HepG2 (cell line): Measurements from ENCODE around the gene ZNF213. TPM values are rescaled to one million over a fixed set of nuclear protein-coding genes. Genes with fewer than 3 reads are reported as not detected.

ENCODE experiments used
- AGO2 ChIP-seq: fragments of 200-400 bp; formaldehyde crosslinking; optimal IDR thresholded peaks from 2 replicates; pipeline ENCODE3; 2017; ENCODE audit warnings: mild to moderate bottlenecking, low read depth, low read length, moderate library complexity
- EZH2 ChIP-seq: conservative IDR thresholded peaks from 2 replicates; pipeline ENCODE4 v1.6.1; 2012; ENCODE audit warnings: mild to moderate bottlenecking, low read depth, low read length, moderate library complexity
- HBP1 ChIP-seq: IDR thresholded peaks from 2 replicates; pipeline ENCODE4 v1.6.1; 2016; ENCODE audit warnings: low read depth, control low read depth
- JDP2 ChIP-seq: sonication (generic); formaldehyde crosslinking; IDR thresholded peaks from 2 replicates; pipeline ENCODE4 v1.8.1; 2022; ENCODE audit warnings: missing genetic modification reagents, borderline replicate concordance
- JUND ChIP-seq: sonication (generic); formaldehyde crosslinking; IDR thresholded peaks from 2 replicates; pipeline ENCODE4 v1.8.0; 2022; ENCODE audit warnings: mild to moderate bottlenecking, missing genetic modification reagents
- KAT7 ChIP-seq: IDR thresholded peaks from 2 replicates; pipeline ENCODE4 v1.6.1; 2018; ENCODE audit warnings: borderline replicate concordance, missing compliant biosample characterization
- KLF13 ChIP-seq: sonication (generic); formaldehyde crosslinking; IDR thresholded peaks from 2 replicates; pipeline ENCODE4 v1.4.0; 2020; ENCODE audit warnings: mild to moderate bottlenecking, missing genetic modification reagents
- NCOA2 ChIP-seq: sonication (generic); formaldehyde crosslinking; IDR thresholded peaks from 2 replicates; pipeline ENCODE4 v1.8.0; 2022; ENCODE audit warnings: inconsistent platforms
- NKX3-1 ChIP-seq: sonication (generic); formaldehyde crosslinking; IDR thresholded peaks from 2 replicates; pipeline ENCODE4 v1.5.0; 2020; ENCODE audit warnings: missing genetic modification reagents
- REPIN1 ChIP-seq: sonication (generic); formaldehyde crosslinking; IDR thresholded peaks from 2 replicates; pipeline ENCODE4 v1.8.0; 2022; ENCODE audit warnings: missing genetic modification reagents, low read depth, mild to moderate bottlenecking, borderline replicate concordance
- STAG1 ChIP-seq: sonication (generic); formaldehyde crosslinking; IDR thresholded peaks from 2 replicates; pipeline ENCODE4 v1.4.0; 2020; ENCODE audit warnings: missing genetic modification reagents
- TEAD3 ChIP-seq: optimal IDR thresholded peaks from 2 replicates; pipeline ENCODE3; 2016; ENCODE audit warnings: borderline replicate concordance
- THAP11 ChIP-seq: IDR thresholded peaks from 2 replicates; pipeline ENCODE4 v1.6.1; 2016; ENCODE audit warnings: missing biosample characterization, missing genetic modification reagents
- ZBTB20 ChIP-seq: sonication (generic); formaldehyde crosslinking; IDR thresholded peaks from 2 replicates; pipeline ENCODE4 v1.8.1; 2023; ENCODE audit warnings: missing genetic modification reagents, low read depth, mild to moderate bottlenecking, borderline replicate concordance
- ZFP82 ChIP-seq: sonication (generic); formaldehyde crosslinking; IDR thresholded peaks from 2 replicates; pipeline ENCODE4 v1.5.1; 2020; ENCODE audit warnings: mild to moderate bottlenecking, missing genetic modification reagents, borderline replicate concordance
- ZFYVE20 ChIP-seq: sonication (generic); formaldehyde crosslinking; IDR thresholded peaks from 2 replicates; pipeline ENCODE4 v1.8.0; 2023; ENCODE audit warnings: low read depth, mild to moderate bottlenecking, moderate library complexity, missing genetic modification reagents, borderline replicate concordance
- ZIK1 ChIP-seq: sonication (generic); formaldehyde crosslinking; IDR thresholded peaks from 2 replicates; pipeline ENCODE4 v1.5.0; 2020; ENCODE audit warnings: mild to moderate bottlenecking, low read depth, missing genetic modification reagents, borderline replicate concordance
- ZNF274 ChIP-seq: sonication (generic); formaldehyde crosslinking; IDR thresholded peaks from 2 replicates; pipeline ENCODE4 v1.5.1; 2020; ENCODE audit warnings: mild to moderate bottlenecking, missing genetic modification reagents
- ZNF768 ChIP-seq: sonication (generic); formaldehyde crosslinking; IDR thresholded peaks from 2 replicates; pipeline ENCODE4 v1.4.0; 2020; ENCODE audit warnings: missing genetic modification reagents
- ZNF780A ChIP-seq: sonication (generic); formaldehyde crosslinking; IDR thresholded peaks from 2 replicates; pipeline ENCODE4 v1.8.0; 2022; ENCODE audit warnings: mild to moderate bottlenecking, missing genetic modification reagents, moderate library complexity
- ZNF841 ChIP-seq: sonication (generic); formaldehyde crosslinking; IDR thresholded peaks from 2 replicates; pipeline ENCODE4 v1.8.1; 2023; ENCODE audit warnings: missing genetic modification reagents, borderline replicate concordance
- ZSCAN5A ChIP-seq: sonication (generic); formaldehyde crosslinking; IDR thresholded peaks from 2 replicates; pipeline ENCODE4 v1.8.0; 2022; ENCODE audit warnings: mild to moderate bottlenecking, missing genetic modification reagents, borderline replicate concordance
- polyA plus RNA-seq, 8 experiments: library from polyadenylated mRNA; depleted of rRNA in 3 of 8; stranded (reverse) in 7 of 8; unstranded in 1 of 8; fragments of >200 nt; fragmentation: Illumina TruSeq in 4 of 8; extraction: Trizol in 4 of 8; gene quantifications; 2 replicates each; pipeline versions ENCODE4 v1.2.1 to v1.2.3, GENCODE V29; 2011 to 2016; ENCODE audit warnings: low read depth in 4 of 8, missing spikeins in 1 of 8, mixed read lengths in 1 of 8; ENCODE audit not compliant: insufficient read depth in 1 of 8
- total RNA-seq, 5 experiments: library from RNA; depleted of rRNA; stranded (reverse); fragments of >200 nt; fragmentation: Illumina TruSeq; extraction: Trizol; gene quantifications; 2 replicates each; pipeline ENCODE4 v1.2.3, GENCODE V29; 2016; ENCODE audit warnings: low read depth in 1 of 5
- TF ChIP-seq, protein P1 (sequence below): sonication (generic); formaldehyde crosslinking; IDR thresholded peaks from 2 replicates; pipeline ENCODE4 v1.4.0; 2020; ENCODE audit warnings: mild to moderate bottlenecking, missing genetic modification reagents
- TF ChIP-seq, protein P2 (sequence below): sonication (generic); formaldehyde crosslinking; IDR thresholded peaks from 2 replicates; pipeline ENCODE4 v1.5.1; 2020; ENCODE audit warnings: missing genetic modification reagents, mild to moderate bottlenecking, borderline replicate concordance
- TF ChIP-seq, protein P3 (sequence below): sonication (generic); formaldehyde crosslinking; IDR thresholded peaks from 2 replicates; pipeline ENCODE4 v1.5.0; 2020; ENCODE audit warnings: mild to moderate bottlenecking, missing genetic modification reagents

Gene ZNF213
- total and polyA plus RNA-seq, 2 of the 13 experiments (the other 11 are each of a cell fraction or from before 2014, with no cell fraction given), result 0.59 to 0.97 TPM

DNA sequence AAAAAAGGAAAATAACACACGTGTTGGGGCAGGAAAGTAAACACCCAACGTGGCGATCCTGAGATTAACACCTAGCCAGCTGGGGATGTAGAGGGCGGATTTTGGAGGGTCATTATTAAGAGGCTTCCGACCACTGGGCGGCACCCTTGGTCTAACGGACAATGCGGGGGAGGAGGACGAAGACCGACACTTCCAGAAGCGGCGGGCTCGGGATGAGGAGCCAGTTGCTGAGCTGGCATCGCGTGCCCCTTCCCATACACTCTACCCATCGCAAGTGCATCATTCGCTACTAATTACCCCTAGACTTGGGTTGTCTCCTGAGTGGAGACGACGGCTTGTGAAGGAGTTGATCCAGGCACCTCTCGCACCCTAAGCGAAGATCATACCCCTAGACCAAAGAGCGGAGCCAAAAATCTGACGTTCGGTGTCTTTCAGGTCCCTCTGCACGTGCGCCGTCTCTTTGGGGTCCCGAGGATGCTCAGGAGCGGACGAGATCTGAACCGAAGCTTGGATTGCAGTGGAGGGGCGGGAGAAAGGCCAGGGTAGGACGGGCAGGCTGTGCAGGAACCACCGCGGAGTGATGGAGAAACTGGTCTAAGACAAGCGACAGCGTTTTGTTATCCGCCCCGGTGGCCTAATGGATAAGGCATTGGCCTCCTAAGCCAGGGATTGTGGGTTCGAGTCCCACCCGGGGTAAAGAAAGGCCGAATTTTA is 17.6 kb downstream of the ZNF213 start (continued):
- TF ChIP-seq ZSCAN5A (CRISPR knock-in tag) (0 out of 2 replicates have a peak, but pooled peaks have one; percentile 19), KLF13 (CRISPR knock-in tag) (no peak), NKX3-1 (no peak), TEAD3 (CRISPR knock-in tag) (peak; percentile 69), ZNF780A (CRISPR knock-in tag) (peak; percentile 68; the same call in 1 of the 2 replicates), AGO2 (no peak), ZBTB20 (0 out of 2 replicates have a peak, but pooled peaks have one; percentile 61), KAT7 (CRISPR knock-in tag) (no peak; the same call in 1 of the 2 replicates), ZFYVE20 (CRISPR knock-in tag) (no peak), EZH2 (no peak), ZNF841 (CRISPR knock-in tag) (no peak), REPIN1 (peak; percentile 21; the same call in 1 of the 2 replicates), ZFP82 (CRISPR knock-in tag) (no peak), STAG1 (peak; percentile 69), HBP1 (peak; percentile 79), ZNF274 (CRISPR knock-in tag) (peak; percentile 81), ZIK1 (CRISPR knock-in tag) (peak; percentile 31; the same call in 1 of the 2 replicates), JUND (CRISPR knock-in tag) (no peak), THAP11 (CRISPR knock-in tag) (peak; percentile 49), JDP2 (CRISPR knock-in tag) (no peak; the same call in 1 of the 2 replicates), NCOA2 (CRISPR knock-in tag) (peak; percentile 33; the same call in 1 of the 2 replicates), ZNF768 (CRISPR knock-in tag) (no peak)
- TF ChIP-seq, protein P1, sequence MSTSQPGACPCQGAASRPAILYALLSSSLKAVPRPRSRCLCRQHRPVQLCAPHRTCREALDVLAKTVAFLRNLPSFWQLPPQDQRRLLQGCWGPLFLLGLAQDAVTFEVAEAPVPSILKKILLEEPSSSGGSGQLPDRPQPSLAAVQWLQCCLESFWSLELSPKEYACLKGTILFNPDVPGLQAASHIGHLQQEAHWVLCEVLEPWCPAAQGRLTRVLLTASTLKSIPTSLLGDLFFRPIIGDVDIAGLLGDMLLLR (CRISPR knock-in tag), result peak; percentile 67; the same call in 1 of the 2 replicates
- TF ChIP-seq, protein P2, sequence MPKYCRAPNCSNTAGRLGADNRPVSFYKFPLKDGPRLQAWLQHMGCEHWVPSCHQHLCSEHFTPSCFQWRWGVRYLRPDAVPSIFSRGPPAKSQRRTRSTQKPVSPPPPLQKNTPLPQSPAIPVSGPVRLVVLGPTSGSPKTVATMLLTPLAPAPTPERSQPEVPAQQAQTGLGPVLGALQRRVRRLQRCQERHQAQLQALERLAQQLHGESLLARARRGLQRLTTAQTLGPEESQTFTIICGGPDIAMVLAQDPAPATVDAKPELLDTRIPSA (CRISPR knock-in tag), result no peak
- TF ChIP-seq, protein P3, sequence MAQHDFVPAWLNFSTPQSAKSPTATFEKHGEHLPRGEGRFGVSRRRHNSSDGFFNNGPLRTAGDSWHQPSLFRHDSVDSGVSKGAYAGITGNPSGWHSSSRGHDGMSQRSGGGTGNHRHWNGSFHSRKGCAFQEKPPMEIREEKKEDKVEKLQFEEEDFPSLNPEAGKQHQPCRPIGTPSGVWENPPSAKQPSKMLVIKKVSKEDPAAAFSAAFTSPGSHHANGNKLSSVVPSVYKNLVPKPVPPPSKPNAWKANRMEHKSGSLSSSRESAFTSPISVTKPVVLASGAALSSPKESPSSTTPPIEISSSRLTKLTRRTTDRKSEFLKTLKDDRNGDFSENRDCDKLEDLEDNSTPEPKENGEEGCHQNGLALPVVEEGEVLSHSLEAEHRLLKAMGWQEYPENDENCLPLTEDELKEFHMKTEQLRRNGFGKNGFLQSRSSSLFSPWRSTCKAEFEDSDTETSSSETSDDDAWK (CRISPR knock-in tag), result no peak
